Smooth muscle cell (in vitro differentiated cells): ENCODE measurements around the gene IL1R1. TPM values are rescaled to one million over a fixed set of nuclear protein-coding genes. Genes with fewer than 3 reads are reported as not detected.

ENCODE experiments used
- DNase-seq: peaks from one replicate; lab custom pipeline; 2025; ENCODE audit not compliant: unreplicated experiment; lab: John Stamatoyannopoulos, UW
- H2AFZ ChIP-seq: fragments of 200-600 bp; sonication (generic); 2 replicates; pipeline ENCODE4 v1.6.0; 2016; ENCODE audit warnings: antibody characterized with exemption, low read depth, mild to moderate bottlenecking
- H3F3A ChIP-seq: fragments of 200-600 bp; sonication (generic); 2 replicates; pipeline ENCODE4 v1.6.0; 2017; ENCODE audit warnings: antibody characterized with exemption, low read depth
- H3K27ac ChIP-seq: fragments of 200-600 bp; sonication (generic); 2 replicates; pipeline ENCODE4 v1.5.1; 2016; ENCODE audit warnings: low read depth, mild to moderate bottlenecking
- H3K27me3 ChIP-seq: fragments of 200-600 bp; sonication (generic); 2 replicates; pipeline ENCODE4 v1.6.1; 2016; ENCODE audit warnings: low read depth, mild to moderate bottlenecking
- H3K36me3 ChIP-seq: fragments of 200-600 bp; sonication (generic); 2 replicates; pipeline ENCODE4 v1.5.1; 2016; ENCODE audit warnings: low read depth
- H3K4me1 ChIP-seq: fragments of 200-600 bp; sonication (generic); 2 replicates; pipeline ENCODE4 v1.5.1; 2016; ENCODE audit warnings: low read depth
- H3K4me2 ChIP-seq: fragments of 200-600 bp; sonication (generic); 2 replicates; pipeline ENCODE4 v1.6.0; 2016; ENCODE audit warnings: mild to moderate bottlenecking
- H3K4me3 ChIP-seq: fragments of 200-600 bp; sonication (generic); 2 replicates; pipeline ENCODE4 v1.5.1; 2016; ENCODE audit warnings: mild to moderate bottlenecking
- H3K79me2 ChIP-seq: fragments of 200-600 bp; sonication (generic); 2 replicates; pipeline ENCODE4 v1.6.0; 2016; ENCODE audit warnings: low read depth, mild to moderate bottlenecking
- H3K9ac ChIP-seq: fragments of 200-600 bp; sonication (generic); 2 replicates; pipeline ENCODE4 v1.6.0; 2016; ENCODE audit warnings: low read depth
- H3K9me3 ChIP-seq: fragments of 200-600 bp; sonication (generic); replicated peaks from 2 replicates; pipeline ENCODE4 v1.5.1; 2016; ENCODE audit warnings: low read depth
- H4K20me1 ChIP-seq: fragments of 200-600 bp; sonication (generic); 2 replicates; pipeline ENCODE4 v1.6.0; 2016; ENCODE audit warnings: low read depth
- CTCF ChIP-seq: fragments of 200-600 bp; sonication (generic); IDR thresholded peaks from 2 replicates; pipeline ENCODE4 v1.5.1; 2017; ENCODE audit warnings: borderline replicate concordance, mild to moderate bottlenecking, antibody characterized with exemption; ENCODE audit not compliant: insufficient read depth, poor library complexity, severe bottlenecking
- WGBS: methylation state at CpG from one replicate; pipeline ENCODE4 v1.1.7; 2016; ENCODE audit warnings: low lambda C conversion rate; 5-methylcytosine and 5-hydroxymethylcytosine counted together
- polyA plus RNA-seq: library from polyadenylated mRNA; unstranded; fragments of >200 nt; fragmentation: Nextera tagmentation; extraction: Ambion mirVana; gene quantifications from 2 replicates; pipeline ENCODE4 v1.2.1, GENCODE V29; 2016
- total RNA-seq: library from RNA; depleted of rRNA; stranded (reverse); fragments of >200 nt; gene quantifications from 2 replicates; pipeline ENCODE4 v1.2.3, GENCODE V29; 2014

IL1R1 gene
- total and polyA plus RNA-seq, 2 experiments from 2014 or later: 26.8 to 32.4 TPM

- Histone ChIP-seq H3F3A (peaks cover 3% of the 10 kb centered on the region), H3K4me1 (no peaks in the 10 kb centered on the region), H3K4me3 (no peak overlapping the region), H2AFZ (no peak overlapping the region), H3K9ac (no peak overlapping the region), H4K20me1 (no peaks in the 10 kb centered on the region), H3K27me3 (no peaks in the 10 kb centered on the region), H3K4me2 (no peak overlapping the region), H3K79me2 (no peaks in the 10 kb centered on the region), H3K36me3 (no peaks in the 10 kb centered on the region), H3K27ac (no peak overlapping the region), H3K9me3 (no peaks in the 10 kb centered on the region)
- 100% methylated on average over 1 of the region's 1 CpG for WGBS
- DNase-seq: no peak
- no peak for TF ChIP-seq CTCF
Observed at GRCh38 chr2:102184568-102184967, 42.0 kb downstream of the IL1R1 start.

- H3K9me3 ChIP-seq: no peaks in the 10 kb centered on the region
- 36% methylated on average over 2 of the region's 2 CpGs for whole genome bisulfite sequencing
- H4K20me1 ChIP-seq: no peaks in the 10 kb centered on the region
- H3K27me3 ChIP-seq: no peaks in the 10 kb centered on the region
- no peak for DNase-seq
- H3K4me1 ChIP-seq: no peaks in the 10 kb centered on the region
- H2AFZ ChIP-seq: no peak overlapping the region
- H3K4me2 ChIP-seq: no peak overlapping the region
- H3K27ac ChIP-seq: no peak overlapping the region
- no peaks in the 10 kb centered on the region for H3F3A ChIP-seq
- no peak overlapping the region for H3K9ac ChIP-seq
- peak; percentile 35 for TF ChIP-seq CTCF
- H3K36me3 ChIP-seq: no peaks in the 10 kb centered on the region
- no peak overlapping the region for H3K4me3 ChIP-seq
- H3K79me2 ChIP-seq: no peaks in the 10 kb centered on the region
Observed at GRCh38 chr2:102185347-102185746, 42.8 kb downstream of the IL1R1 start.

GRCh38 chr2:102186791-102187495 lies 44.4 kb downstream of the IL1R1 start, which contains the start of gene IL1RL2:
TSS of gene IL1RL2 (plus strand) at chr2:102187023. CDS start at chr2:102187868, 845 bp downstream.
- no peak for DNase-seq
- Histone ChIP-seq H4K20me1 (no peaks in the 10 kb centered on the region), H3K4me1 (no peaks in the 10 kb centered on the region), H2AFZ (peak within 1 kb of the TSS; percentile 67), H3K79me2 (no peaks in the 10 kb centered on the region), H3F3A (no peaks in the 10 kb centered on the region), H3K9ac (peak within 1 kb of the TSS; percentile 26), H3K9me3 (no peaks in the 10 kb centered on the region), H3K4me2 (peak within 1 kb of the TSS; percentile 79), H3K27me3 (no peaks in the 10 kb centered on the region), H3K27ac (no peak within 1 kb of the TSS), H3K36me3 (no peaks in the 10 kb centered on the region), H3K4me3 (peak within 1 kb of the TSS; percentile 40)
- 79% methylated on average over 36 of the region's 36 CpGs for WGBS
- no peak for TF ChIP-seq CTCF
